Stimulated activated naive CD8-positive, alpha-beta T cell treated with anti-CD3 and anti-CD28 coated beads, Interleukin-15, Interleukin-2, amounts not matched to agents 100 U/mL and 50 U/mL, for 24 hours (primary cell): Measurements from ENCODE around the gene JMJD1C.

Experiments used
- ATAC-seq: fragments of 150-1000 bp; cut with Tn5 transposase; one replicate; pipeline ENCODE4 v1.10.0; 2021
- DNase-seq: peaks from one replicate; pipeline ENCODE4 v3.0.0; 2021

JMJD1C gene

GRCh38 chr10:63123727-63124362, 341.9 kb downstream of the JMJD1C start:
- no peak for ATAC-seq
- no peak for DNase-seq

GRCh38 chr10:63120554-63120953, 345.2 kb downstream of the JMJD1C start:
- no peak for ATAC-seq
- no peak for DNase-seq

- DNase-seq (no peak), ATAC-seq (no peak)
These were observed 346.7 kb downstream of the JMJD1C start for GRCh38 chr10:63119041-63119440.
